OCI-LY7 (cell line): ENCODE results near the gene RNGTT.

Experiments used
- EZH2phosphoT487 ChIP-seq: fragments of 200-600 bp; sonication (generic); IDR thresholded peaks from 2 replicates; pipeline ENCODE4 v1.6.1; 2018; ENCODE audit warnings: low read depth, borderline replicate concordance, mild to moderate bottlenecking, mixed run types, antibody characterized with exemption, low read length, moderate library complexity, mixed read lengths
- TF ChIP-seq, protein P1 (sequence below): fragments of 200-600 bp; sonication (generic); conservative IDR thresholded peaks from 2 replicates; pipeline ENCODE4 v1.5.1; 2014; ENCODE audit warnings: mild to moderate bottlenecking, antibody characterized with exemption, low read length, moderate library complexity, mixed read lengths

DNA sequence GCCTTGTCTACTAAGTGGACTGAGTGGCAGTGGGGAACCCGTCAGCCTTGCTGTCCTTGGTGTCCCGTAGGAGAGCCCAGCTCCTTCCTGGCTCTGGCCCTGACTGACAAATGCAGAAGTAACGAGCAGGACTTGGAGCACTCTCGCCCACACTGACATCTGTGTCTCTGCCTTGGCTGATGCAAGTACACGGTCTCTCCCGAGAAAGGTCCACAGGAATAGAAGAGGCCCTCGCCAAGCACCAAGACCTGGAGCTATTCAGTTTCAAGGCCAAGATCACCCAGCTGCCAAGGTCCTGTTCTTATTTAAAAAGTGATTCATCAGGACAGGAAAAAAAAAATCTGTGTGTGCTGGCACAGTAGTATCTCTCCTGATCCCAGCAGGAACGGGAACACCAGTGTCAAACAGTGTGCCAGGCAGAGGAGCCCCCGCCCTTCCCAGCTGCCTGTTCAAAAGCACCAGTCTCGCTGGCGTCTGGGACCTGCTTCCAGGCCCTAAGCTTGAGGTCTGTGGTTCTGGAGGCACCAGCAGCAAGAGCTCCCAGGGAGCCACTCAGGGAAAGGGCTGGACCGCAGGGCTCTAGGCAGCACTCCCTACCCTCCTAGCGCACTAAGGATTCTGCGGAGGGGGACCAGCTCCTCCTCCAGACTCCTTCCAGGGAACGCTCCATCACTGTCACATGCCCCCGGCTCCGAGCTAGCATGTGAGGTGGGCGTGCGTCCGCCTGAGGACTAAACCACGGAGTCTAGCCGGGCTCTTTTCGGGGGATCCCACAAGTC is 376.9 kb downstream of the RNGTT start:
- TF ChIP-seq, protein P1, sequence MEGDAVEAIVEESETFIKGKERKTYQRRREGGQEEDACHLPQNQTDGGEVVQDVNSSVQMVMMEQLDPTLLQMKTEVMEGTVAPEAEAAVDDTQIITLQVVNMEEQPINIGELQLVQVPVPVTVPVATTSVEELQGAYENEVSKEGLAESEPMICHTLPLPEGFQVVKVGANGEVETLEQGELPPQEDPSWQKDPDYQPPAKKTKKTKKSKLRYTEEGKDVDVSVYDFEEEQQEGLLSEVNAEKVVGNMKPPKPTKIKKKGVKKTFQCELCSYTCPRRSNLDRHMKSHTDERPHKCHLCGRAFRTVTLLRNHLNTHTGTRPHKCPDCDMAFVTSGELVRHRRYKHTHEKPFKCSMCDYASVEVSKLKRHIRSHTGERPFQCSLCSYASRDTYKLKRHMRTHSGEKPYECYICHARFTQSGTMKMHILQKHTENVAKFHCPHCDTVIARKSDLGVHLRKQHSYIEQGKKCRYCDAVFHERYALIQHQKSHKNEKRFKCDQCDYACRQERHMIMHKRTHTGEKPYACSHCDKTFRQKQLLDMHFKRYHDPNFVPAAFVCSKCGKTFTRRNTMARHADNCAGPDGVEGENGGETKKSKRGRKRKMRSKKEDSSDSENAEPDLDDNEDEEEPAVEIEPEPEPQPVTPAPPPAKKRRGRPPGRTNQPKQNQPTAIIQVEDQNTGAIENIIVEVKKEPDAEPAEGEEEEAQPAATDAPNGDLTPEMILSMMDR, result no peak
- TF ChIP-seq EZH2phosphoT487, result no peak
